ENCODE results near the gene TUBA1B.

Gene TUBA1B

GRCh38 chr12:49089821-49090773, 41.1 kb downstream of the TUBA1B start:
- DNase-seq (ENCODE audit: low read depth in 3 of 3): peak in 1 of 3 experiments; percentile 29

- no peak for DNase-seq (ENCODE audit: low read depth in 3 of 3)
These were observed 42.3 kb downstream of the TUBA1B start for GRCh38 chr12:49088932-49089330.

- DNase-seq (ENCODE audit: low read depth in 3 of 3): peak; percentile 42 to 62 (median 60)
These were observed 42.9 kb downstream of the TUBA1B start for GRCh38 chr12:49088150-49088931.

GRCh38 chr12:49086116-49086515, 45.1 kb downstream of the TUBA1B start:
- DNase-seq (ENCODE audit: low read depth in 3 of 3): no peak

GRCh38 chr12:49084438-49084837, 46.8 kb downstream of the TUBA1B start:
- DNase-seq (ENCODE audit: low read depth in 3 of 3): no peak

- no peak for DNase-seq (ENCODE audit: low read depth in 3 of 3)
These were observed 51.4 kb downstream of the TUBA1B start for GRCh38 chr12:49079793-49080192.

All from stimulated activated CD4-positive, alpha-beta T cell treated with anti-CD3 and anti-CD28 coated beads, TNF-alpha, amount 100 ng/mL, for 24 hours (primary cell).